Activated gamma-delta T cell treated with Interleukin-2 at 50 U/mL for 16 hours (primary cell): Measurements from ENCODE around the gene ADAM11.
"Not testable (repeated sequence)": the region's sequence is repeated elsewhere in the genome, so short reads cannot be mapped to it uniquely, and the experiment has no call there.

ENCODE experiments used
- DNase-seq: peaks from one replicate; pipeline ENCODE4 v3.0.0-alpha.2; 2020

Gene ADAM11

GRCh38 chr17:44798356-44798755, 39.6 kb downstream of the ADAM11 start:
- no peak for DNase-seq

- DNase-seq, result no peak
Observed at GRCh38 chr17:44801880-44802279, 43.1 kb downstream of the ADAM11 start.

DNA sequence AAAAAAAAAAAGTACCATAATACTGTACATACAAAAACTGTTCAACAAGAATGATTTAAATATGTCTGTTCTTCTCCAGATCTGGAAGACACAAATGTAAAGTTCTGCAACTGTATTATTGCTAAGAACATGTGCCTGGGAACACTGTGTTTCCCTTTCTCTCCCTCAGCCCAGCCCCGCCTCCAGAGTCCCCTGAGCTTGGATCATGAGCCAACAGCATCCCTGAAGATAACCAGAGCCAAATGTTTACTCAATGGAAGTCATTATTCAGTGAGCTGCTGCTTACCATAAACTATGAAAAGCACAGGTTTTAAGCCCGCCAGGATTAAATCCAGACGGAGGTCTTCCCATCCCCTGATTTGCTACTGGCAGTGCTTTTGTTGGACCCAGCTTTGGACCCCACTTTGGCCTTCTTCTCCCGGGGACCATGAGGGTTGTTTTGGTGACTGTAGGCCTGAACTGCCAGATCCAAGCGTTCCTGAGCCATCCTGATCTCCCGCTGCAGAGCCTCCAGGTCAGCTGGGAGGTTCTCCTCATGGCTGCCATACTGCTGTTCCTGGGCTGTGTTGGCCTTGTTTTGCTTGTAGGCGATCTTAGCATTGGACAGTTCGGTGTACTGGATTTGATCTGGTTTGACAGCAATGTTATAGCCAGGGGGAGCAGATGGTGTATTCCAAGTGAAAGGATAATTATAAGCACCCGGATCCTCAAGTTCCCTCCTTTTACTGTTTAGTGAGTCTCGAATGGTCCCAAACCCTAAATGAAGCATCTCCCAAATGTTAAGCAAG, 45.7 kb downstream of the ADAM11 start:
- DNase-seq, result no peak

DNA sequence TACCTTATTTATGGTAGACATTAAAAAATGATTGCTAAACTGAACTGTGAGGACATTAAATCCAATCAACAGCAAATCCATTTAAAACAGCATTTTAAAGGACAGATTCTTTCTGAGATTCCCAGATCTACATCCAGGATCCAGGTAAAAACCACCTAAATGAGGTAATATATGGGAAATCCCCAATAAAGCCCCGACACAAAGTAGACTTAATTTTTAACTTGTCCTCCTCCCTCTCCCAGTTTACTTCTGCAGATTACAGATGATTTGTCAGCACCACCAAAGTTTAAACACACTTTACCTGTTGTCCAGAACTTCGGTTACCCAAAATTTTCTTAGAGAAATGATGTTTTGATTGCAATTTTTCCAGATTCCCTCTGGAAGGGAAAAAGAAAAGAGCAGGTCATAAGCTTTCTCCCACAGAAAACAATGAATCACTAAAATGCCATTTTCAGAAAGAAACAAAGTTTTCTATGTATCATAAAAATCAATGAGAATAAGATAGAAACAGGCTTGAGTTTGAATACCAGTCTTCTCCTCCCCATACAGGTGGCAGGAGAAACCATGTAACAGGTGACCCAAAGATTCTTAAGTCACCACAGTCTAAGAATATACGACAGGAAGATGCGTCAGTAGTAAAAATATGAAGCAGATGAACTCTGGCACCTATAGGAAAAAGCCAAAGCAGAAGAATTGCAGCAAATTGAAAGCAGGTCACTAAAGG, 48.5 kb downstream of the ADAM11 start:
- no peak for DNase-seq

DNA sequence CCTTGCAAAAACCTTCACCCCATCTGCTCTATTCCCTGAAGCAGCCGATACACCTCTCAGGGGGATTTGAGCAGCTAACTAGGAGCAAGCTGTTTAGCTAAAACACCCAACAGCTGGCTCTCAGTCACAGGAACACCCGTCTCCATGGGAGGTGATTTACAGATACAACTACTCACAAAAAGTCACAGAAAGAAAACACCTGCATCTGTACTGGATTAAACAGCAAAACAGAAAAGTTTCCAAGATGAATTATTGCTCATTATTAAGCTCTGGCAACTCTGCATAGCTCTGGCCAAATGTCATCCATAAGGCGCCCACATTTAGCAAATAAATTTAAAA, 49.0 kb downstream of the ADAM11 start:
- DNase-seq, result no peak

GRCh38 chr17:44808156-44808555, 49.4 kb downstream of the ADAM11 start:
- DNase-seq, result no peak

- not testable (repeated sequence) for DNase-seq
Observed at GRCh38 chr17:44808656-44809388, 50.0 kb downstream of the ADAM11 start.

- no peak for DNase-seq
Observed at GRCh38 chr17:44812263-44812662, 53.5 kb downstream of the ADAM11 start.

GRCh38 chr17:44818508-44818907, 59.7 kb downstream of the ADAM11 start:
- not testable (repeated sequence) for DNase-seq

- no peak for DNase-seq
Observed at GRCh38 chr17:44820631-44821212, 61.9 kb downstream of the ADAM11 start.

GRCh38 chr17:44825236-44825635, 66.4 kb downstream of the ADAM11 start:
- not testable (repeated sequence) for DNase-seq

DNA sequence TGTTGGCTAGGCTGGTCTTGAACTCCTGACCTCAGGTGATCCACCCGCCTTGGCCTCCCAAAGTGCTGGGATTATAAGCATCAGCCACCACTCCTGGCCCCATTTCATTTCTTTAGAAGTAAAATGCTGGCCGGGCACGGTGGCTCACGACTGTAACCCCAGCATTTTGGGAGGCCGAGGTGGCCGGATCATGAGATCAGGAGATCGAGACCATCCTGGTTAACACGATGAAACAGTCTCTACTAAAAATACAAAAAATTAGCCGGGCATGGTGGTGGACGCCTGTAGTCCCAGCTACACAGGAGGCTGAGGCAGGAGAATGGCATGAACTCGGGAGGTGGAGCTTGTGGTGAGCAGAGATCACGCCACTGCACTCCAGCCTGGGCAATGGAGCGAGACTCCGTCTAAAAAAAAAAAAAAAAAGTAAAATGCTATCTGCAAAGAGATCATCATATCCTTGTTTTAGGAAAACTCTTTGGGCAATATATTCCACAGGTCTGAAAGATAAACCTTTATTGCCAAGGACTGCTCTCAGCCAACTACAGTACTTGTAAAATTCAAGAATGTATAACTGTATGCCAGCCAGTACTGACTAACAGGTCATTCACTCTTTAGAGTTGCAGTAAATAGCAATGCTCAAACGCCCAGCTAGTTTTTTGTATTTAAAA, 67.5 kb downstream of the ADAM11 start:
- DNase-seq, result no peak

- no peak for DNase-seq
Observed at GRCh38 chr17:44827863-44828262, 69.1 kb downstream of the ADAM11 start.

DNA sequence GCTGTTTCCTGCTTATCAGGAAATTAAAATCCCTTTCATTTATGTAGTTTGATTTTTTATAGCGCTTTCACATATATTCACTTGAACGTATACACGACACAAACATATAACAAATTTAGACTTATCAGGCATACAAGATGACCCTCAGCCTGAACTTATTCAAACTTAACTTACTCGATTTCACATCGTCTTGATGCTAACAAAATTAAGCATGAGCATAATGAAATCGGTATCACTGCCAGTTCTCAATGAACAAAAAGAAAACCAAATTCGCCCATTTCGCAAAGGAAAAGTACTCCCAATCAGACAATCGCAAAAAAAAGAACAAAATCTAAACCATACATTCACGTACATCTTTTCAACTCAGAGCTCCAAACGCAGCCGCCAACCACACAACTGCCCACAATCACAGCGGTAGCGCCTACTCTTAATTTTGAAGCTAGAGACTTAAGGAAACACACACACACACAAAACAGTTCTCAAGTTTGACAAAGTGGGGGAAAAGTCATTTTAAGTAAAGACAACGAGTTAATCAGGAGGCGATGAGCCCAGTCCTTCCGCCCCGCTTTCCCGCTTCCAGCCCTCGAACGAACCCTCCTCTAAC, 70.2 kb downstream of the ADAM11 start:
- no peak for DNase-seq

DNA sequence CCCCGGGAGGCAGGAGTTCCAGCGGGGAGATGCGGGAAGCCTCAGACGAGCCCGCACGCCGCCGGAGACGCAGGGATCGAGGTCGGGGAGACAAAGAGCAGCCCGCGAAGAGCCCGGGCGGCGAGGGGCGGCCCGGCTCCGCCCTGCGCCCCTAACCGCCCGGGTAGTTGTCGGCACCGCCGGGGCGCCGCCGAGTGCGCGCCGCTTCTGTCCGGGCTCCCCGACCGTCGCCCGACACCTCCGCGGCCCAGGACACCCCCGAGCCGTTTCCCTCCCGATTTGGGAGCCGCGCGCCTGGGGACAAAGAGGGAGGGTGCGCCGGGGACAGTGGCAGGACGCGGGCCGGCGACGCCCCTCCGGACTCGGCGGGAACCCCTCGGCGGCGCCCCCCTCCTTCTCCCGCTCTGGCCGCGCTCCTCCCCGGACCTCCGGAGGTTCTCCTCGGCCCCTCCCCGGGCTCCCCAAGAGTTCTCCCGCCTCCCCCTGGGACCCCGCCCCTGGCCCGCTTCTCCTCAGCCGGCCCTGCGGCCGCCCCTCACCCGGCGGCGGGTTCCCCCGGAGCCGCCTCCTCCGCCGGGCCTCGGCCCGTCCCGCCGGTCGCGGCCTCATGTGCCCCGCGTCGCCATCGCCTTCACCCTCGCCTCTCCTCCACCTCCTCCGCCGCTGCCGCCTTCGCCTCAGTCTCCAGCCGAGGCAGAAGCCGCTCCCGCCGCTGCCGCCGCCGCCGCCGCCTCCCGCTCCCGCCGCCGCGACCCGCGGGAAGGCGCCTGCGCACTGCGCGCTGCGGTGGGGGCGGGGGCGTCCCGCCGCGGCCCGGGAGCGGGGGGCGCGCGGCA, 71.0 kb downstream of the ADAM11 start, which contains the start of gene GJC1:
Gene GJC1 (minus strand): TSS at position 765 of the 836 bp plus-strand sequence. CDS start 24,470 bp downstream, outside the sequence.
- DNase-seq, result no peak

DNA sequence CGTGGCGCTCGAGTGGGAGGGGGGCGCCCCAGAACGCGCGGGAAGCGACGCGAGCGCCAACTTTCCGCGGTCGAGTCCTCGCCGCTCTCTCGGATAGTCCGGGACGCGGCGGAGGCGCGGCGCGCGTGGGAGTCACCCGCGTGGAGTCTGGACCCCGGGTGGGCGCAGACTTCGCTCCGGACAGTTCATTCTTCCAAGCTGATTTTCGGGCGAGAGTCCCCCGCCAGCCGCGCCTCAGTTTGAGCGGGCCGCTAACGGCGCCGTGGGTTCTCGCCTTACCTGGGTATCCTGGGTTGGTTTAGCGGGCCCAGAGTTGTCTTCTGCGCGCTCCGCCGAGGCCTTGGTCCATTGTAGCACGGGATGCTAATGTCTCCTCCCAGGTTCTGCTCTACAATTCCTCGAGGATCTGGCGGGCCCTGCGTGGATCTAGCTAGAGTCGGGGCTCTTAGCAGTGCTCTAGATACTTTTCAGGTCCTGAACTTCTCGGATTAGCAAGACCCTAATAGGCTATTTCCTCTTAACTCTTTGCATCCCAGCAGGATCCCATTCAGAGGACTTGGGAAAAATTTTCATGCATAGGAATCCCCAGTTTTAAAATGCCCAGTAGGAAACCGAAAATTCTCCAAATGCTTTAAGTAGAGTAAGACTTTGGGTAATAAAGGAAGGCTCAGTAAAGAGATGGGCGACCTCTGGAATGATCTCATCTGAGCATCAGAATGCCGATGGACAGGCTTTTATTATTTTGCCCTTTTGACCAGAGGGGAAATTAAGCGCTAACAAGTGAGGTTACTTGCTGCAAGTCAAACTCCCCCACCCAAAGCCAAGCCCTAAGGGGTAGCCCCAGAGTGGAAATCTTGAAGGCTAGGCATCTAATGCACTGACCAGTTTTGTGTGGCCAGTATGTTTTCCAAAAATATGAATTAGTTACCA, 71.8 kb downstream of the ADAM11 start:
- no peak for DNase-seq

- DNase-seq, result no peak
Observed at GRCh38 chr17:44831371-44831770, 72.6 kb downstream of the ADAM11 start.
